GM21526 (cell line): ENCODE data around the gene YWHAG.
"Not testable (repeated sequence)": the region's sequence is repeated elsewhere in the genome, so short reads cannot be mapped to it uniquely, and the experiment has no call there.

Source experiments
- ATAC-seq: cut with Tn5 transposase; IDR thresholded peaks from one replicate; pipeline ENCODE4 v1.9.1; 2021; ENCODE audit warnings: moderate library complexity; ENCODE audit not compliant: unreplicated experiment, low FRiP score

The YWHAG gene

DNA sequence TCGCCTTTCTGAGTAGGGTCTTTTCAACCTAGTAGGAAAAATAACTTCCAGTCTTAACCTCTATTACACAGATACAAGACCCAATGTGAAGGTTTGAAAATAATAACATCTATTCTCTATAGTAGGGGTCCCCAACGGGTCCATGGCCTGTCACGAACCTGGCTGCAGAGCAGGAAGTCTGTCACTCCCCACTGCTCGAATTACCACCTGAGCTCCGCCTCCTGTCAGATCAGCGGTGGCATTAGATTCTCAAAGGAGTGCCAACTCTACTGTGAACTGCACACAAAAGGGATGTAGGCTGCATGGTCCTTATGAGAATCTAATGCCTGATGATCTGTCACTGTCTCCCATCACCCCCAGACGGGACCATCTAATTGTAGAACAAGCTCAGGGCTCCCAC is 7.4 kb downstream of the YWHAG start:
- no peak for ATAC-seq

- ATAC-seq = no peak
Observed at GRCh38 chr7:76349313-76349885, 9.4 kb downstream of the YWHAG start.

GRCh38 chr7:76347710-76348109 is 11.1 kb downstream of the YWHAG start:
- no peak for ATAC-seq

GRCh38 chr7:76346778-76347177 is 12.0 kb downstream of the YWHAG start:
- no peak for ATAC-seq

- ATAC-seq = no peak
Observed at GRCh38 chr7:76346097-76346496, 12.7 kb downstream of the YWHAG start.

DNA sequence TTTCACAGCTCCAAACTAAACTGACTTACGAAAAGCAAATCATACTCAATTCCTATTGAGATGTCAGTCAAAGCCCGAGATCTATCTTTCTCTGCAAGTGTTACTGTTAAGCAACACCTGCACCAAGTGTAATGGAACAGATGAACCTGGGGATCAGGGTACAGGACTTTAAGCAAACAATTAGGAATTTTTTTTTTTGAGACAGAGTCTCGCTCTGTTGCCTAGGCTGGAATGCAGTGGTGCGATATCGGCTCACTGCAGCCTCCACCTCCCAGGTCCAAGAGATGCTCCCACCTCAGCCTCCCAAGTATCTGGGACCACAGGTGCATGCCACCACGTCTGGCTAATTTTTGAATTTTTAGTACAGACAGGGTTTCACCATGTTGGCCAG is 14.9 kb downstream of the YWHAG start:
- ATAC-seq = no peak

GRCh38 chr7:76343294-76343930 is 15.4 kb downstream of the YWHAG start:
- no peak for ATAC-seq

DNA sequence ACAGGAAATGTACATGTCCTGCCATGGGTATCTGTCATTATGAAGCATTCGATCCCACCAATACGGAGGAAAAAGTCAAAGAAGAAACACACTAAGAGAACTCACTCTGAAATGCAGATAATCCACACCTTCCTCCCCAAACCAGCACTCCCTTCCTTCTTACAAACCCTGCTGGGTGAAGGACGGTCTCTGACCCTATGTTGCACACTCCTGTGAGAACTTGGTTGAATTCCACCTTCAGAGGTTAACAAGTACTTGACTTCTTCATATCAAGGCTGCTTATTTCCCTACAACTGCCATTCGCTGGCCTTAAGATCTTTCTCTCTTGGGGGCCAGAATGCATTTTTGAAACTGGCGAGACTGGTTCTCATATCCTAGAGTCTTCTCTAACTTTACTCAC is 16.6 kb downstream of the YWHAG start:
- no peak for ATAC-seq

DNA sequence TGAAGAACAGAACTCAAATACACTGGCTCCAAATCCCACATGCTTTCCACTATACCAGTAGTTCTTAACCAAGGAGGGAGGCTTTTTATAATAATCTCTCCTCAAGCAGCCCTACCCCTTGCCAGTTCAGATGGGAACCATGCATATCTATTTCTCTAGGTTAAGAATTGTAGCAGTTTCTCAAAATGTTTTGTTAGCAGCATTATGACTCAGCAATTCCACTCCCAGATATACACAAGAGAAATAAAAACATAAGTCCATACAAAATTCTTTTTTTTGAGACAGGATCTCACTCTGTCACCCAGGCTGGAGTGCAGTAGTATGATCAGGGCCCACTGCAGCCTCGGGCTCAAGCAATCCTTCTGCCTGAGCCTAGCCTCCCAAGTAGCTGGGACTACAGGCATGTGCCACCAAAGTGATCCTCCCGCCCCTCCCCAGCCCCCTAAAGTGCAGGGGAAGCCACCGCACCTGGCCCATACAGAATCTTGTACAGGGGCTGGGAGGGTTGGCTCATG is 18.1 kb downstream of the YWHAG start:
- no peak for ATAC-seq

- ATAC-seq = no peak
Observed at GRCh38 chr7:76338298-76339084, 20.3 kb downstream of the YWHAG start.

DNA sequence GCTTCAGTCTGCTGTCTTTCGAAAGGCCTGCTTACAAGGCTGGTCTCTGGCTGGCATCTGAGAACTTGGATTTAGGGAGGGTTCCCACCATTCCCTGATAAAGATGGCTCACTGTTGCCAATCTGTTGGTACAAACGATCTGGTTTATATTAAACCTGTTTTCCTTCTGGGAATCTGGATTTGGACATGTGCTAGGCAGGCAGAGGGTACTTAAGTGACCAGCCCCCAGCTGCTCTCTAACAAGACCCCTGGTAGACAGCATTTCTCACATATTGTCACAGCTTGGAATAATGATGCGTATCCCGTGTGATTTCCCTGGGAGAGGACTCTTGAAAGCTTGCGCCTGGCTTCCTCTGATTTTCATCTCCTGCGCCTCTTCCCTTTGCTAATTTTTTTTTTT is 21.6 kb downstream of the YWHAG start:
- no peak for ATAC-seq

GRCh38 chr7:76336094-76336493 is 22.7 kb downstream of the YWHAG start:
- no peak for ATAC-seq

GRCh38 chr7:76335417-76335816 is 23.4 kb downstream of the YWHAG start:
- not testable (repeated sequence) for ATAC-seq

DNA sequence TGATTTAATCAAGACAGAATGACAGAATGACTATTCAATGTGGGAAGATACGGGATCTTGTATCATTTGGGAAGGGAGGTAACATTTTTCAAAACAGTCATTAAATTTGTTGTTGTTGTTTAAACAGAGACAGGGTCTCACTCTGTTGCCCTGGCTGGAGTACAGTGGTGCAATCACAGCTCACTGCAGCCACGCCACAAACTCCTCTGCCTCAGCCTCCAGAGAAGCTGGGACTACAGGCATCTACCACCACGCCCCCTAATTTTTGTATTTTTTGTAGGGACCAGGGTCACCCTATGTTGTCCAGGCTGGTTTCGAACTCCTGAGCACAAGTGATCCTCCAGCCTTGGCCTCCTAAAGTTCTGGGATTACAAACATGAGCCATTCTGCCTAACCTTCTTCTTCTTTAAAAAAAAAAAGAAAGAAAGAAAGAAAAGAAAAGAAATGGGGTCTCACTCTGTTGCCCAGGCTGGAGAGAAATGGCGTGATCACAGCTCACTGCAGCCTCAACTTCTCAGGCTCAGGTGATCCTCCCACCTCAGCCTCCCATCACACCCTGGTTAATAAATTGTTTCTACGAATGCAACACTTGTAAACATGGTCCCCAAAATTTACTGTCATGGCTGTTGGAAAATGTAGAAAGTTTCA is 24.3 kb downstream of the YWHAG start:
- ATAC-seq = no peak

DNA sequence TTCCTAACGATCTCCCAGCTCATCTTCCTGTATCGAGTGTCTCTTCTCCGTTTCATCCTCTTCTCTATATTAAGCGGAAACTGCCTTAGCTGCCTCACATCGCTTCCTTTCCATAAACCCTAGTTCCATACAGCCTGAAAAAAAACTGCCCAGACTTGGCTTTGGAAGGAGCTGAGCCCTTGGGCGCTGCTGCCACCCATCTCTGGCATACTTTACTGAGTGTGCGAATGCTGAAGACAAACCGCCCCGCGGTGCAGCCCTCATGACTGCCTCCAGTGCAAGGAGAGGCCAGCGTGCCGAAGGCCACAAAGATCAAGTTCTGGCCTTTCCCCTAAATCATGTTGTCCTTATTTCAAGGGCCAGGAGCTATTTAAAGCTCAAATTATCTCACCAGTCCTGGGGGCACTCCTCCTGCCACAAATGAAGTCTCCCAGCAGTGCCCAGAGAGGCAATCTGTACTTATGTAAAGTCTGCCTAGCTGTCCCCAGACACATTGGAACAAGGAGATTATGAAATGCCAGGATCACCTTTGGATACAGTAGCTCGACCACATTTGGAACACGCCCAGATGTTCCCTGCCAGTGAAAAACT is 25.2 kb downstream of the YWHAG start:
- no peak for ATAC-seq

GRCh38 chr7:76332078-76332477 is 26.7 kb downstream of the YWHAG start:
- no peak for ATAC-seq

GRCh38 chr7:76330673-76331072 is 28.1 kb downstream of the YWHAG start:
- ATAC-seq = no peak

GRCh38 chr7:76330261-76330660 is 28.5 kb downstream of the YWHAG start:
- ATAC-seq = no peak

- no peak for ATAC-seq
Observed at GRCh38 chr7:76329479-76329878, 29.3 kb downstream of the YWHAG start.

DNA sequence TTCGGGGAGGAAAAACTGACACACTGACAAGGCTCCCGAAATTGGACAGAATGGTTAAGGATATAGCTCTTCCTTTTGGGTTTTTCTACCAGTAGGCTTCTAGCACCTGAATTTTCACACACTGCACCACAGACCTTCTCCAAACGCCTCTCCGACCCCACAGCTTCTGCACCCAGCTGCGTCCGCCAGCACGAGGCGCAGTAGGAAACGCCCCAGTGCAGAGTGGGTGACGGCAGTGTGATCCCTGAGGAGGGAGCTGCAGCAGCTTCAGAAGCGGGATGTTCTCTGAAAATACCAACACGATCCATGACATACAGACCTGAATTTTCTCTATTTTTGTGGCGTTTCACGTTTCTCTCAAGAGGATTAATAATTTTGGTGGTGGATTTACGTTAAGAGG is 30.4 kb downstream of the YWHAG start:
- ATAC-seq = no peak

DNA sequence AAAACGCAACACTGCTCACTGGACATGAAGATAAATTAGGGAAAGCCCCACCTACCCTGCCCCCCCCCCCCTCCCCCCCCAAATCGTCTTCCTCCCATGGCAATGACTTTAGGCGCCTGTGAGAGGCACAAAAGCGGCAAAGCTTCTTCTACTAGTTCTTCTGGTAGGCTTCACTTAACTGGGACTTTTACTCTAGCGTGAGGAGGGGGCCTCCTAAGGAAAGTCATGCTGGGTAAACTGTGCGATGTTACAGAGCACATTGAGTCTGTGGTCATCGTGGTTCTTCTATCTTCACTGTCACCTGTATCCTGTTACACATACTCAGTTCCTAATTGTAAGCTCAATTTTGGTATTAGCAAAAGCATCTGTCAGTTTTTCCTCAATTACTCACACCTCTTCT is 31.2 kb downstream of the YWHAG start:
- ATAC-seq = no peak
